ENCODE data around the gene MYO18B. TPM values are rescaled to one million over a fixed set of nuclear protein-coding genes. Genes with fewer than 3 reads are reported as not detected.

MYO18B gene
- total and polyA plus RNA-seq, 2 of the 4 experiments (the other 2 are of a cell fraction), result under 0.01 TPM; not detected in 1

GRCh38 chr22:25712661-25713400, 29.2 kb upstream of the MYO18B start:
- no peak for ATAC-seq (ENCODE audit: low read depth)
- Histone ChIP-seq H3K9me3 (ENCODE audit: control insufficient read depth, insufficient read depth, low read length) (no peaks in the 10 kb centered on the region), H2AK9ac (replicated peaks; ENCODE audit: low read depth, low read length, poor library complexity) (no peak overlapping the region), H3K36me3 (ENCODE audit: control insufficient read depth, insufficient read depth, low read length) (no peaks in the 10 kb centered on the region), H3K9me1 (ENCODE audit: insufficient read depth, low read length) (no peaks in the 10 kb centered on the region), H2AFZ (replicated peaks; ENCODE audit: low read length, poor library complexity) (no peak overlapping the region), H4K20me1 (ENCODE audit: insufficient read depth, low read length) (no peaks in the 10 kb centered on the region), H3K27ac (ENCODE audit: insufficient read depth, low read length) (no peak overlapping the region), H3K27me3 (ENCODE audit: control insufficient read depth, insufficient read depth, low read length) (no peaks in the 10 kb centered on the region), H3K4ac (ENCODE audit: low read depth, low read length) (no peak overlapping the region), H4K8ac (ENCODE audit: low read depth in 2 of 2, low read length in 2 of 2) (no peak overlapping the region), H3K18ac (ENCODE audit: low read depth, low read length) (no peak overlapping the region), H3K14ac (replicated peaks; ENCODE audit: low read depth, low read length) (no peak overlapping the region), H2BK120ac (ENCODE audit: low read depth, low read length) (no peak overlapping the region), H3K23ac (ENCODE audit: low read depth, low read length) (no peak overlapping the region), H2AK5ac (ENCODE audit: low read depth, low read length) (no peak overlapping the region), H3K56ac (ENCODE audit: extremely low read depth, insufficient read depth, low read length) (no peak overlapping the region), H2BK5ac (ENCODE audit: low read depth, low read length, poor library complexity, severe bottlenecking) (no peak overlapping the region), H3K79me1 (ENCODE audit: low read depth in 1 of 2, low read length in 2 of 2) (no peaks in the 10 kb centered on the region), H3K9ac (ENCODE audit: low read depth, low read length) (no peak overlapping the region), H3K4me2 (ENCODE audit: low read depth, low read length) (no peak overlapping the region), H3K4me3 (ENCODE audit: insufficient read depth, low read depth, low read length) (no peak overlapping the region), H3K4me1 (ENCODE audit: control insufficient read depth, insufficient read depth, low read length) (no peaks in the 10 kb centered on the region), H4K5ac (ENCODE audit: low read depth, low read length) (no peak overlapping the region), H4K91ac (ENCODE audit: insufficient read depth, low read depth, low read length) (no peak overlapping the region), H2BK20ac (ENCODE audit: low read depth, low read length) (no peak overlapping the region), H2BK15ac (ENCODE audit: low read depth, low read length) (no peak overlapping the region)
- POLR2A ChIA-PET (ENCODE audit: unreplicated experiment), result no interaction called here
- intact Hi-C loops (cut with micrococcal nuclease), result no loop called here
- no TSS peak for BruUV-seq (replicated peaks)
- no CpG with 5 or more reads among the region's 7 CpGs for WGBS, 2 experiments (ENCODE audit: extremely low coverage in 2 of 2, insufficient read length in 1 of 2)
- DNase-seq, result no peak
- TF ChIP-seq MAFK (IDR thresholded peaks at IDR 0.05; ENCODE audit: low read depth, low read length), result no peak
- TF ChIP-seq, protein P1, sequence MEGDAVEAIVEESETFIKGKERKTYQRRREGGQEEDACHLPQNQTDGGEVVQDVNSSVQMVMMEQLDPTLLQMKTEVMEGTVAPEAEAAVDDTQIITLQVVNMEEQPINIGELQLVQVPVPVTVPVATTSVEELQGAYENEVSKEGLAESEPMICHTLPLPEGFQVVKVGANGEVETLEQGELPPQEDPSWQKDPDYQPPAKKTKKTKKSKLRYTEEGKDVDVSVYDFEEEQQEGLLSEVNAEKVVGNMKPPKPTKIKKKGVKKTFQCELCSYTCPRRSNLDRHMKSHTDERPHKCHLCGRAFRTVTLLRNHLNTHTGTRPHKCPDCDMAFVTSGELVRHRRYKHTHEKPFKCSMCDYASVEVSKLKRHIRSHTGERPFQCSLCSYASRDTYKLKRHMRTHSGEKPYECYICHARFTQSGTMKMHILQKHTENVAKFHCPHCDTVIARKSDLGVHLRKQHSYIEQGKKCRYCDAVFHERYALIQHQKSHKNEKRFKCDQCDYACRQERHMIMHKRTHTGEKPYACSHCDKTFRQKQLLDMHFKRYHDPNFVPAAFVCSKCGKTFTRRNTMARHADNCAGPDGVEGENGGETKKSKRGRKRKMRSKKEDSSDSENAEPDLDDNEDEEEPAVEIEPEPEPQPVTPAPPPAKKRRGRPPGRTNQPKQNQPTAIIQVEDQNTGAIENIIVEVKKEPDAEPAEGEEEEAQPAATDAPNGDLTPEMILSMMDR (conservative IDR thresholded peaks at IDR 0.05; ENCODE audit: low read depth, low read length), result no peak
- CTCF ChIA-PET, result interaction anchor here (0.6 kb wide), 3 partner anchors 11 to 724 kb away, joined by 3 to 4 read pairs (median 3); no protein-coding TSS in a partner anchor
- in situ Hi-C loops (cut with MboI; ENCODE audit: low sequenced_read_pairs), result no loop called here
- dilution Hi-C loops (cut with HindIII; ENCODE audit: low sequenced_read_pairs, unreplicated experiment), result no loop called here
